Measurements from ENCODE around the gene ENTR1. TPM values are rescaled to one million over a fixed set of nuclear protein-coding genes. Genes with fewer than 3 reads are reported as not detected.

ENTR1 gene
- total RNA-seq, 4 donors from 2014 or later: 26.5 to 38.1 (median 33.5) TPM

DNA sequence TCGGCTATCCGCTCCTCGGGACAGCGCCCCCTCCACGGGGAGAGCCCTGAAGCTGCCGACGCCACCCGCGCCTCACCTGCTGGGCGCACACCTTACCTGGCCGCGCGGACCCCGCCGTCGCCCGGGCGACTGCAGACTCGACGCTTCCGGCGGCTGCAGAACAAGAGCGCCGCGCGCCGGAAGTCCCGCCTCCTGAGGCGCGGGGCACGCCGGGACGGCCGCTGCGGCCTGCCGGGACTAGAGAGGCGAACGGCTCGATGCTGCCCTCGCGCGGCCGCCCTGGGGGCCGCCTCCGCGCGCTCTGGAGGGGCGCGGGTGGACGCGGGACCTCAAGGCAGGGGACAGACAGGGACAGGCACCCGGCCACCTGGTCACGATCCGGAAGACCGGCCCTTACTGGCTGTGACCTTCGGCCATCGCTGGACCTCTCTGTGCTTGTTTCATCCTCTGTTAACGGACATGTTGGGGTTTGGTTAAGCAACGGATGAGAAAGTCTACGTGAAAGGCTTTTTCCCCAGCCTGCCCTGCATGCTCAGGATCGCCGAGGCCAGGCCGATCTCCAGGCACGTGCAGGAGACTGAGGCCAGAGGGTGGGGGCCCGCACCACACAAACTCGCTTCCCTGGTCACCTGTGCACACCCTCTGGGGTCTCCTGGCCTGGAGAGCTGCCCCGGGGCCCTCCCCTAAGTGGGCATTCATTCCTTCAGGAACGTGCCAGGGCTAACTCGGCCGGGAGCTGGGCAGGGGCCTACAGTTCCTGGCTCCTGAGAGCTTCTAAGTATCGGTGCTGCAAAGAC is 10.2 kb downstream of the ENTR1 start, which contains the start of gene SNAPC4:
SNAPC4 (minus strand) TSS at position 133 of the 797 bp plus-strand sequence. CDS start 1,742 bp downstream, outside the sequence.
- peak; percentile 60 for DNase-seq (ENCODE audit: low spot score)
- TF ChIP-seq, protein P1, sequence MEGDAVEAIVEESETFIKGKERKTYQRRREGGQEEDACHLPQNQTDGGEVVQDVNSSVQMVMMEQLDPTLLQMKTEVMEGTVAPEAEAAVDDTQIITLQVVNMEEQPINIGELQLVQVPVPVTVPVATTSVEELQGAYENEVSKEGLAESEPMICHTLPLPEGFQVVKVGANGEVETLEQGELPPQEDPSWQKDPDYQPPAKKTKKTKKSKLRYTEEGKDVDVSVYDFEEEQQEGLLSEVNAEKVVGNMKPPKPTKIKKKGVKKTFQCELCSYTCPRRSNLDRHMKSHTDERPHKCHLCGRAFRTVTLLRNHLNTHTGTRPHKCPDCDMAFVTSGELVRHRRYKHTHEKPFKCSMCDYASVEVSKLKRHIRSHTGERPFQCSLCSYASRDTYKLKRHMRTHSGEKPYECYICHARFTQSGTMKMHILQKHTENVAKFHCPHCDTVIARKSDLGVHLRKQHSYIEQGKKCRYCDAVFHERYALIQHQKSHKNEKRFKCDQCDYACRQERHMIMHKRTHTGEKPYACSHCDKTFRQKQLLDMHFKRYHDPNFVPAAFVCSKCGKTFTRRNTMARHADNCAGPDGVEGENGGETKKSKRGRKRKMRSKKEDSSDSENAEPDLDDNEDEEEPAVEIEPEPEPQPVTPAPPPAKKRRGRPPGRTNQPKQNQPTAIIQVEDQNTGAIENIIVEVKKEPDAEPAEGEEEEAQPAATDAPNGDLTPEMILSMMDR (IDR thresholded peaks at IDR 0.05): peak in 1 of 3 donors; percentile 77
- peak; percentile 86 for ATAC-seq (ENCODE audit: low FRiP score)

DNA sequence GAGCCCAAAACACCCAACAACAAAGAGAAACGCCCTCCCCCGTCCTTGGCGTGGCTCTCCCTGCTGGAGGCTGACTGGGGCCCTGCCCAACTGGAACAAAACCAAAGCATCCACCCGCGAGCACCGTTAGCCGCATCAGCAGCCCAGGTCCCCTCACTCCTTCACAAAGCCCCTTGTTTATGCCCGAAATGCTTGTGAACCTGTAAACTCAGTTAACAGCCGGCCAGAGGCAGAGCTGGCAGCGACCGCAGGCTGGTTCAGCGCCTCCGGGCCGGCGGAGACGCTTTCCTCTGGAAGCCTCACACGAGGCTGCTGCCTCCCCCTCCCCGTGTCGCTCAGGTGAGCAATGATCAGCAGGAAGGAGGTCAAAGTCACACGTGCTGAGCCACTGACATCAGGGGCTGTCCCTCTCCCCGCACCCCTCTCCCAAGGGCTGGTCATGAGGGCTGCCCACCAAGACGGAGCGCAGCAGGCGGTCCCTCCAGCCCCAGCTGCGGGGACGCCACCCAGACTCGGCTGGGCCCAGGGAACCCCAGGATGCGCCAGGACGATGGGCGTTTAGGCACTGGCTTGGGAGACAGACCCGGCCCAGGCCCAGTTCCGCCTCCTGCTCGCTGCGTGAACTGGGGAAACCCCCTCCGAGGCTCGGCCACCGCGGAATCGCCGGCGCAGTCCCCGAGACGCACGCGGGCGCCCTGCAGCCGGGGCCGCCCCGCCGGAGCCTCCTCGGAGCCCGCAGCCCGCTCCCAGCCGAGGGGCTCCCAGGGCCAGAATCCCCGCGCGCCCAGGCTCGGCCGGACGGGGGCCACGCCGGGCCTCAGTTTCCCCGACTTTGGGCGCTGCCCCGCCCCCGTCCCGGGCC is 11.0 kb downstream of the ENTR1 start:
- no peak for DNase-seq (ENCODE audit: low spot score)
- TF ChIP-seq, protein P1 (IDR thresholded peaks at IDR 0.05): no peak
- ATAC-seq (ENCODE audit: low FRiP score): peak; percentile 29

DNA sequence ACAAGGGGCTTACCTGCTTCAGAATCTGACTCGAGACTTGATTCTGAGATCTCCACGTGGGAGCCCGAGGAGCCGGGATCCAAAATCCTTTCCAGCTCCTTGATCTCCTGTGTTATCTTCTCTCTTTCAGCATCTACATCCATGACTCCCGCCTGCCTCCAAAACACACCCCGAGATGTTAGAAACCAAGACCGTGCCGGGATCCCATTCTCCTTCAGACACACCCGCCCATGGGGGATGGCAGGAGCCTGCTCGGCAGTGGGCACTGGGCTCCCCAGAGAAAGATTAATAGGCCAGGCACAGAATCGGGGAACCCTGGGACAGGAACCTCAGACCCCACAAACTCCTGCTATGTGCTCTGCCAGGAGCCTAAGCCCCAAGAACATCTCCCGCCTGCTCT is 12.1 kb downstream of the ENTR1 start:
- TF ChIP-seq, protein P1 (IDR thresholded peaks at IDR 0.05): no peak
- DNase-seq (ENCODE audit: low spot score) (no peak), ATAC-seq (ENCODE audit: low FRiP score) (no peak)

DNA sequence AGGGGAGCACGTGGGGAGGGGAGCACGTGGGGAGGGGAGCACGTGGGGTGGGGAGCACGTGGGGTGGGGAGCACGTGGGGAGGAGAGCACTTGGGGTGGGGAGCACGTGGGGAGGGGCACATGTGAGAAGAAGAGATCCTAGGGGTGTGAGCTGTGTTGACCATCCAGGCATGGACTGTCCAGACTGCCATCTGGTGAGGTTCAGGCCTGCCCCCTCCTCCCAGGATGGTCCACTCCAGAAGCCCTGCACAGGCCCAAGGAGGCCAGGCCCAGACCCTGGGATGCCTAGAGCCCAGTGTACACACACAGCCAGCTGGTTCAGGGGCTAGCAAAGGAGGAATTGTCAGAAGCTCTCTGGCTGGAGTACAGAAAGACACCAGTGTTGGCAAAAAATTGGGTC is 12.8 kb downstream of the ENTR1 start:
- TF ChIP-seq, protein P1 (IDR thresholded peaks at IDR 0.05): no peak
- DNase-seq (ENCODE audit: low spot score) (no peak), ATAC-seq (ENCODE audit: low FRiP score) (no peak)

DNA sequence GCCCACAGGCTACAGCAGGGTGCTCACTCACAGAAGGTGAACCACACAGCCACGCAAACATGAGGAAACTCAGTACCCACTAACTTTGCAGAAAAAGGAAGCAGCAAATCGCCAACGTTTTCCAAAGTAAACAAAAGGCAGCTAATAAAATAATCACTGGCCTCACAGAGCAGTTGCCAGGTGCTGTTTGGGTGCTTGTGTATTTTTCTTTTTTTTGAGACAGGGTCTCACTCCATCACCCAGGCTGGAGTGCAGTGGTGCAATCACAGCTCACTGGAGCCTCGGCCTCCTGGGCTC is 14.2 kb downstream of the ENTR1 start:
- DNase-seq (ENCODE audit: low spot score) (no peak), ATAC-seq (ENCODE audit: low FRiP score) (no peak)
- TF ChIP-seq, protein P1 (IDR thresholded peaks at IDR 0.05): no peak

DNA sequence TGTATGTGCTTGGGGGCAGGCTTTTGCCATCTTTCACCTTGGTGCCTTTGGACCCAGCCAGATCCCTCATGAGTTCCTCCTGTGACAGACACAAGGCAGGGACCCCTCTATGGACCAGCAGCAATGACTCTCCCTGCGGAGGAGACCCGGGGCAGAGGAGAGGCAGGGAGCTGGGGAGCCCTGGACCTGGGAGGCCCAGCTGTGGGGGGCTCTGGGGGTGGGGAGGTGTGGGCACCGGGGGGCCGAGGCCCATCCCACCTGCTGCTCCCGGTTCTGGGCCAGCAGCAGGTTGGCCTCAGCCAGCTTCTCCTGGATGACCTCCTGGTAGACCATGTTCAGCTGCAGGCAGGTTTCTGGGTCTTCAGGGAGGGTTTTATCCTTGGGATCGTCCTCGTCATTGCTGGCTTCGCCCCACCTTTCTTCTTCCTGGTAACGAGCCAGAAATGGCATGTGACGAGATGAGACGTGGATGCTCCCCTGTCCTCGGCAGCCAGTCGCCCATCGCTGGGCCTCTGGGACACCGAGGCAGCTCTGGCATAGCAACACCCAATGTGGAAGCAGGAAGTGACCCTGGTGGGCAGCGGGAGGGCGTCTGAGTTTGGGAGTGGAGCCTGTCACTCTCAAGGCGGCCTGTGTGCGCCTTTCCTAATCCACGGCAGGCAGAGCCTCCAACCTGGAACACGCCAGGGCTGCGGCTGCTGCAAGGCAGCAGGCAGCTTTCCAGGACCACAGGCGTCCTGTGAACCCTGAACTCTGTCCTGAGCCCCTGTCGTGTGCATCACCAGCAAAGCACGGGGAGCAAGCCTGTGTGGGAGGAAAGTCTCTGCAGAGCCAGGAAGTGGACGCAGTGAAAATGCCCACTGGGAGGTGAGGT is 14.8 kb downstream of the ENTR1 start:
- ATAC-seq (ENCODE audit: low FRiP score) (no peak), DNase-seq (ENCODE audit: low spot score) (no peak)
- TF ChIP-seq, protein P1 (IDR thresholded peaks at IDR 0.05): no peak
